ENCODE results near the gene PITPNM3.

GRCh38 chr17:6450926-6451832 lies 105.2 kb downstream of the PITPNM3 start:
- TF ChIP-seq POLR2A (IDR thresholded peaks at IDR 0.05): no peak
- TF ChIP-seq, protein P1, sequence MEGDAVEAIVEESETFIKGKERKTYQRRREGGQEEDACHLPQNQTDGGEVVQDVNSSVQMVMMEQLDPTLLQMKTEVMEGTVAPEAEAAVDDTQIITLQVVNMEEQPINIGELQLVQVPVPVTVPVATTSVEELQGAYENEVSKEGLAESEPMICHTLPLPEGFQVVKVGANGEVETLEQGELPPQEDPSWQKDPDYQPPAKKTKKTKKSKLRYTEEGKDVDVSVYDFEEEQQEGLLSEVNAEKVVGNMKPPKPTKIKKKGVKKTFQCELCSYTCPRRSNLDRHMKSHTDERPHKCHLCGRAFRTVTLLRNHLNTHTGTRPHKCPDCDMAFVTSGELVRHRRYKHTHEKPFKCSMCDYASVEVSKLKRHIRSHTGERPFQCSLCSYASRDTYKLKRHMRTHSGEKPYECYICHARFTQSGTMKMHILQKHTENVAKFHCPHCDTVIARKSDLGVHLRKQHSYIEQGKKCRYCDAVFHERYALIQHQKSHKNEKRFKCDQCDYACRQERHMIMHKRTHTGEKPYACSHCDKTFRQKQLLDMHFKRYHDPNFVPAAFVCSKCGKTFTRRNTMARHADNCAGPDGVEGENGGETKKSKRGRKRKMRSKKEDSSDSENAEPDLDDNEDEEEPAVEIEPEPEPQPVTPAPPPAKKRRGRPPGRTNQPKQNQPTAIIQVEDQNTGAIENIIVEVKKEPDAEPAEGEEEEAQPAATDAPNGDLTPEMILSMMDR (IDR thresholded peaks at IDR 0.05): no peak
